ENCODE measurements around the gene OR2L2.

DNA sequence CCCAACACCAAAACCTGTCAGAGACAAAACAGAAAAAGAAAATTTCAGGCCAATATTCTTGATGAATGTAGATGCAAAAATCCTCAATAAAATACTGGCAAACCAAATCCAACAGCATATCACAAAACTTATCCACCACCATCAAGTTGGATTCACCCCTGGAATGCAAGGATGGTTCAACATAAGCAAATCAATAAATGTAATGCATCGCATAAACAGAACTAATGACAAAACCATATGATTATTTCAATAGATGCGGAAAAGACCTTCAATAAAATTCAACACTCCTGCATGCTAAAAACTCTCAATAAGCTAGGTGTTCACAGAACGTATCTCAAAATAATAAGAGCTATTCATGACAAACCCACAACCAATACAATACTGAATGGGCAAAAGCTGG, 20.2 kb upstream of the OR2L2 start:
- TF ChIP-seq, protein P1, sequence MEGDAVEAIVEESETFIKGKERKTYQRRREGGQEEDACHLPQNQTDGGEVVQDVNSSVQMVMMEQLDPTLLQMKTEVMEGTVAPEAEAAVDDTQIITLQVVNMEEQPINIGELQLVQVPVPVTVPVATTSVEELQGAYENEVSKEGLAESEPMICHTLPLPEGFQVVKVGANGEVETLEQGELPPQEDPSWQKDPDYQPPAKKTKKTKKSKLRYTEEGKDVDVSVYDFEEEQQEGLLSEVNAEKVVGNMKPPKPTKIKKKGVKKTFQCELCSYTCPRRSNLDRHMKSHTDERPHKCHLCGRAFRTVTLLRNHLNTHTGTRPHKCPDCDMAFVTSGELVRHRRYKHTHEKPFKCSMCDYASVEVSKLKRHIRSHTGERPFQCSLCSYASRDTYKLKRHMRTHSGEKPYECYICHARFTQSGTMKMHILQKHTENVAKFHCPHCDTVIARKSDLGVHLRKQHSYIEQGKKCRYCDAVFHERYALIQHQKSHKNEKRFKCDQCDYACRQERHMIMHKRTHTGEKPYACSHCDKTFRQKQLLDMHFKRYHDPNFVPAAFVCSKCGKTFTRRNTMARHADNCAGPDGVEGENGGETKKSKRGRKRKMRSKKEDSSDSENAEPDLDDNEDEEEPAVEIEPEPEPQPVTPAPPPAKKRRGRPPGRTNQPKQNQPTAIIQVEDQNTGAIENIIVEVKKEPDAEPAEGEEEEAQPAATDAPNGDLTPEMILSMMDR (IDR thresholded peaks at IDR 0.05 in 8 of 11, conservative IDR thresholded peaks at IDR 0.05 in 3 of 11): no peak
- TF ChIP-seq POLR2A (IDR thresholded peaks at IDR 0.05): no peak
- TF ChIP-seq POLR2AphosphoS5 (IDR thresholded peaks at IDR 0.05): no peak

Data from spleen (tissue), 7 donors.